Spleen (tissue), 7 donors: ENCODE measurements around the gene ZNF236.

ENCODE experiments used
- CTCF ChIP-seq, 11 experiments: fragments of 200-600 bp in 7 of 11; fragments of 450-650 bp in 4 of 11; sonication (generic) in 4 of 11; IDR thresholded peaks in 8 of 11; conservative IDR thresholded peaks in 3 of 11; 1 replicate in 7 of 11; 2 replicates in 4 of 11; pipeline versions ENCODE4 v1.4.0 to v1.8.0; 2016 to 2021; ENCODE audit warnings: antibody characterized with exemption in 11 of 11, inconsistent platforms in 4 of 11, mild to moderate bottlenecking in 1 of 11
- POLR2A ChIP-seq, 3 donors: fragments of 450-650 bp; IDR thresholded peaks; one replicate each; pipeline ENCODE4 v1.5.1; 2017; ENCODE audit warnings: antibody characterized with exemption in 3 of 3, mild to moderate bottlenecking in 1 of 3
- POLR2AphosphoS5 ChIP-seq, 3 donors: sonication (generic); formaldehyde crosslinking; IDR thresholded peaks; one replicate each; pipeline ENCODE4 v1.5.1; 2017; ENCODE audit warnings: antibody characterized with exemption in 3 of 3
- donor health status: DM: no; HTN: no; CAD: no; lungs with moderate emphysema.
- donor health status: DM: no; HTN: no; CAD: no.
- donor health status: DM: no; HTN: no; CAD: no.

GRCh38 chr18:76973520-76974266 is 151.3 kb downstream of the ZNF236 start:
- TF ChIP-seq CTCF (IDR thresholded peaks at IDR 0.05 in 8 of 11, conservative IDR thresholded peaks at IDR 0.05 in 3 of 11), result no peak
- TF ChIP-seq POLR2AphosphoS5 (IDR thresholded peaks at IDR 0.05), result no peak
- TF ChIP-seq POLR2A (IDR thresholded peaks at IDR 0.05), result no peak
